Measurements from ENCODE around the gene TUB. TPM values are rescaled to one million over a fixed set of nuclear protein-coding genes. Genes with fewer than 3 reads are reported as not detected.

Gene TUB
- total and polyA plus RNA-seq, 11 donors = 4.7 to 38.8 (median 18.4) TPM

GRCh38 chr11:8034604-8035190 is 46.3 kb upstream of the TUB start:
- H3K9me3 ChIP-seq = no peaks in the 10 kb centered on the region
- no peak overlapping the region for H3K4me3 ChIP-seq
- H3K27me3 ChIP-seq = peaks cover 0 to 3% (median 0%) of the 10 kb centered on the region in 9 donors
- no peak for ATAC-seq
- TF ChIP-seq POLR2A (IDR thresholded peaks at IDR 0.05) (no peak), CTCF (IDR thresholded peaks at IDR 0.05) (no peak)
- H3K27ac ChIP-seq = peak overlapping the region in 5 of 12 donors; percentile 11 to 75 (median 54)
- 80 to 87% (median 84%) methylated on average over 5 of the region's 5 CpGs for WGBS, 4 donors
- H3K36me3 ChIP-seq = no peaks in the 10 kb centered on the region
- H3K4me1 ChIP-seq = peaks cover 0 to 43% (median 14%) of the 10 kb centered on the region in 12 donors
- no peak for DNase-seq
- intact Hi-C loops (cut with DNase I) = loop anchor here in 6 of 10 donors (1.0 to 10.0 kb wide), 7 partner anchors 32 to 60 kb away; no protein-coding TSS in a partner anchor

GRCh38 chr11:8035200-8035855 is 45.7 kb upstream of the TUB start:
- WGBS, 4 donors = 48 to 65% (median 56%) methylated on average over 9 to 11 of the region's 11 CpGs
- H3K27me3 ChIP-seq = peaks cover 0 to 3% (median 0%) of the 10 kb centered on the region in 9 donors
- intact Hi-C loops (cut with DNase I) = loop anchor here in 2 of 10 donors (1.0 to 10.0 kb wide), 3 partner anchors 31 to 59 kb away; no protein-coding TSS in a partner anchor
- no peaks in the 10 kb centered on the region for H3K36me3 ChIP-seq
- ATAC-seq (peak; percentile 75 to 88 (median 84)), DNase-seq (peak in 2 of 5 donors; percentile 53 to 84)
- no peaks in the 10 kb centered on the region for H3K9me3 ChIP-seq
- H3K27ac ChIP-seq = peak overlapping the region in 9 of 12 donors; percentile 11 to 75 (median 50)
- no peak for TF ChIP-seq POLR2A (IDR thresholded peaks at IDR 0.05)
- TF ChIP-seq CTCF (IDR thresholded peaks at IDR 0.05) = no peak
- no peak overlapping the region for H3K4me3 ChIP-seq
- peaks cover 0 to 40% (median 14%) of the 10 kb centered on the region in 12 donors for H3K4me1 ChIP-seq

- no peak for DNase-seq
- Histone ChIP-seq H3K36me3 (no peaks in the 10 kb centered on the region), H3K4me1 (peaks cover 0 to 35% (median 14%) of the 10 kb centered on the region in 12 donors), H3K27ac (peak overlapping the region in 6 of 12 donors; percentile 11 to 75 (median 35)), H3K9me3 (no peaks in the 10 kb centered on the region), H3K4me3 (no peak overlapping the region), H3K27me3 (peaks cover 0 to 3% (median 0%) of the 10 kb centered on the region in 9 donors)
- no peak for ATAC-seq
- TF ChIP-seq POLR2A (IDR thresholded peaks at IDR 0.05) (no peak), CTCF (IDR thresholded peaks at IDR 0.05) (no peak)
- WGBS, 4 donors = 76 to 87% (median 82%) methylated on average over 4 to 5 of the region's 5 CpGs
- intact Hi-C loops (cut with DNase I) = loop anchor here in 1 of 10 donors (10.0 kb wide), 1 partner anchor 59 kb away; no protein-coding TSS in a partner anchor
Observed at GRCh38 chr11:8036002-8036802, 44.8 kb upstream of the TUB start.
